SK-N-SH (cell line): ENCODE measurements around the gene ATR. TPM values are rescaled to one million over a fixed set of nuclear protein-coding genes. Genes with fewer than 3 reads are reported as not detected.

ENCODE experiments used
- polyA plus RNA-seq, 3 experiments: library from polyadenylated mRNA; depleted of rRNA; stranded (reverse); fragments of >200 nt; gene quantifications; 2 replicates each; pipeline ENCODE4 v1.2.3, GENCODE V29; 2012
- small RNA-seq, 7 experiments: library from RNA; depleted of rRNA; stranded (forward); fragments of <200 nt; gene quantifications; one replicate each; pipeline ENCODE3, GENCODE V24; 2012

The ATR gene
- polyA plus RNA-seq, 1 of the 3 experiments (the other 2 are of a cell fraction), result 7.3 TPM

Small RNA genes lying within 50 kb of the gene (small RNA-seq; reads per million reads assigned to genes)
- gene RNA5SP143, result 0 to 1.6 (median 0) reads per million in 7 experiments
- gene RNU1-100P, result 0 to 0.20 (median 0) reads per million in 7 experiments
- gene RNU6-1294P, result 0 reads per million in 7 experiments

Other genes starting within 250 kb of the ATR start
- gene XRN1, start 130.7 kb downstream of the ATR start, polyA plus RNA-seq (2012; rRNA removed), result 2.7 and 3.8 TPM in 2 replicates
- gene PLS1, start 17.7 kb upstream of the ATR start, polyA plus RNA-seq (2012; rRNA removed), result 2.9 and 3.2 TPM in 2 replicates
- 9.6 and 13.4 TPM in 2 replicates for gene TRPC1, start 145.3 kb upstream of the ATR start, polyA plus RNA-seq (2012; rRNA removed)